ENCODE measurements around the gene HNF1A.
"Not testable (repeated sequence)": the region's sequence is repeated elsewhere in the genome, so short reads cannot be mapped to it uniquely, and the experiment has no call there.

The HNF1A gene

DNA sequence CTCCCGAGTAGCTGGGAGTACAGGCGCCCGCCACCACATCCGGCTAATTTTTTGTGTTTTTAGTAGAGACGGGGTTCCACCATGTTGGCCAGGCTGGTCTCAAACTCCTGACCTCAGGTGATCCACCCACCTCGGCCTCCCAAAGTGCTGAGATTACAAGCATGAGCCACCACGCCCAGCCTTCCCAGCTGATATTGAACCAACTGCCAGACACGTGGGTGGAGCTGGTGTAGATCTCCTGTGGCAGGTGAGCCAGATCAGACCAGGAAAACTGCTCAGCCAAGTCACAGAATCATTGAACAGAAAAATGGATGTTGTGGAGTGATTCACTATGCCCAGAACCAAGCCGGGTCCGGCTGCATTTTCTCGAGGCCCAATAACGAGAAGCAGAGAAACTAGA is 69.1 kb downstream of the HNF1A start:
- H3K36me3 ChIP-seq (ENCODE audit: control insufficient read depth in 1 of 2, insufficient read depth in 2 of 2, low read length in 2 of 2); H3K18ac ChIP-seq (ENCODE audit: low read length); H4K12ac ChIP-seq (ENCODE audit: low read depth, low read length); H4K91ac ChIP-seq (ENCODE audit: low read depth, low read length); H2AK5ac ChIP-seq (ENCODE audit: low read length); H3K79me1 ChIP-seq (ENCODE audit: low read length); H3K9me3 ChIP-seq (ENCODE audit: insufficient read depth, low read depth, low read length); H3K4me2 ChIP-seq (ENCODE audit: low read length); H3K4me3 ChIP-seq (ENCODE audit: low read depth, low read length); DNase-seq; H3K27me3 ChIP-seq (ENCODE audit: insufficient read depth, low read length); H4K8ac ChIP-seq (ENCODE audit: low read depth, low read length); H3K14ac ChIP-seq (ENCODE audit: low read length); H2AFZ ChIP-seq (ENCODE audit: insufficient read depth, low read length, poor library complexity); H2BK5ac ChIP-seq (ENCODE audit: low read depth, low read length, poor library complexity); H3K4ac ChIP-seq (ENCODE audit: low read depth, low read length); H2BK12ac ChIP-seq (ENCODE audit: low read length); H3K9ac ChIP-seq (ENCODE audit: low read length); H2BK120ac ChIP-seq (ENCODE audit: insufficient read depth, low read length, poor library complexity); H3K27ac ChIP-seq (ENCODE audit: low read depth, low read length); H3K23ac ChIP-seq (ENCODE audit: low read length); H3K79me2 ChIP-seq (ENCODE audit: control insufficient read depth, insufficient read depth, low read length, poor library complexity); H3K4me1 ChIP-seq (ENCODE audit: control insufficient read depth in 1 of 2, insufficient read depth in 2 of 2, low read length in 2 of 2): not testable (repeated sequence)
- no CpG with 5 or more reads among the region's 12 CpGs for WGBS (ENCODE audit: extremely low coverage, insufficient coverage, insufficient read length)

DNA sequence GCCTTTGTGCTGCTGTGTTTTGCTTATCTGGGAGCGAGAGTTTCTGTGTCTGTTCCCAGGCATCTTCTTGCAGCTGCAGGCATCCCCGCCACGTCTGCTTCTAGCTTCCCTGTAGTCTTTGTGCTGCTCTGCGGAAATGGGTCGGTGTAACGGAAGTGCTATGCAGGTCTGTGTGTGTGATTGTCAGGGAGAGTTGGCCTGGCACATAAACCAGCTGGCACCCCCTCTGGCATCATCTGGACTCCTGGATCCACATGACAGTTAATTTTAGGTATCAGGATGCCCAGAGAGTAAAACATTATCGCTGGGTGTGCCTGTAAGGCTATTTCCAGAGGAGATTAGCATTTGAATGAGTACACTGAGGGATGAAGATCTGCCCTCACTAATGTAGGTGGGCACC is 70.1 kb downstream of the HNF1A start:
- H3K4ac ChIP-seq (ENCODE audit: low read depth, low read length): no peak overlapping the region
- H4K12ac ChIP-seq (ENCODE audit: low read depth, low read length): no peak overlapping the region
- H4K8ac ChIP-seq (ENCODE audit: low read depth, low read length): no peak overlapping the region
- H3K14ac ChIP-seq (ENCODE audit: low read length): no peak overlapping the region
- no peak overlapping the region for H2AFZ ChIP-seq (ENCODE audit: insufficient read depth, low read length, poor library complexity)
- no peak overlapping the region for H3K4me3 ChIP-seq (ENCODE audit: low read depth, low read length)
- no peak overlapping the region for H2BK12ac ChIP-seq (ENCODE audit: low read length)
- no peaks in the 10 kb centered on the region for H3K36me3 ChIP-seq (ENCODE audit: control insufficient read depth in 1 of 2, insufficient read depth in 2 of 2, low read length in 2 of 2)
- DNase-seq: no peak
- no peaks in the 10 kb centered on the region for H3K79me1 ChIP-seq (ENCODE audit: low read length)
- no peak overlapping the region for H2BK5ac ChIP-seq (ENCODE audit: low read depth, low read length, poor library complexity)
- no peaks in the 10 kb centered on the region for H3K4me1 ChIP-seq (ENCODE audit: control insufficient read depth in 1 of 2, insufficient read depth in 2 of 2, low read length in 2 of 2)
- no peak overlapping the region for H3K27ac ChIP-seq (ENCODE audit: low read depth, low read length)
- H3K23ac ChIP-seq (ENCODE audit: low read length): no peak overlapping the region
- H3K18ac ChIP-seq (ENCODE audit: low read length): no peak overlapping the region
- H3K79me2 ChIP-seq (ENCODE audit: control insufficient read depth, insufficient read depth, low read length, poor library complexity): no peaks in the 10 kb centered on the region
- no peak overlapping the region for H3K9ac ChIP-seq (ENCODE audit: low read length)
- no peak overlapping the region for H3K4me2 ChIP-seq (ENCODE audit: low read length)
- no peak overlapping the region for H4K91ac ChIP-seq (ENCODE audit: low read depth, low read length)
- no peaks in the 10 kb centered on the region for H3K27me3 ChIP-seq (ENCODE audit: insufficient read depth, low read length)
- no CpG with 5 or more reads among the region's 7 CpGs for WGBS (ENCODE audit: extremely low coverage, insufficient coverage, insufficient read length)
- H3K9me3 ChIP-seq (ENCODE audit: insufficient read depth, low read depth, low read length): no peaks in the 10 kb centered on the region
- no peak overlapping the region for H2BK120ac ChIP-seq (ENCODE audit: insufficient read depth, low read length, poor library complexity)
- H2AK5ac ChIP-seq (ENCODE audit: low read length): no peak overlapping the region

DNA sequence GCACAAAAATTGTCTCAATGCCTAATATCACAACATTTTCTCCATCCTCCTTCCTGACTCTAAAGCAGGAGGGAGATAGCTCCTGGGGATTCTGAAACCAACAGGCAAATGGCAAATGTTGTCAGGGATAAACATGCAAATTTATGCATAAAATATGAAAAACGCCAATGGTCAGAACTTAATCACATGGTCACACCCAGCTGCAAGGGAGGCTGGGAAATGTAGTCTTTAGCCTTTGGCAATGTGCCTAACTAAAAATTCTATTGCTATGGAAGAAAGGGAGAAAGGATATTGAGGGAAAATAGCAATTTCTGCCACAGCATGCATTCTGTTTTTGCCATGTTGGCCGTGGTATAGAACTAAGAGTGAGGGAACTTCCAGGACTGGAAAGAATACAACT is 72.4 kb downstream of the HNF1A start:
- H2BK12ac ChIP-seq (ENCODE audit: low read length): no peak overlapping the region
- H2AK5ac ChIP-seq (ENCODE audit: low read length): no peak overlapping the region
- no peak overlapping the region for H3K27ac ChIP-seq (ENCODE audit: low read depth, low read length)
- no peaks in the 10 kb centered on the region for H3K27me3 ChIP-seq (ENCODE audit: insufficient read depth, low read length)
- H3K36me3 ChIP-seq (ENCODE audit: control insufficient read depth in 1 of 2, insufficient read depth in 2 of 2, low read length in 2 of 2): no peaks in the 10 kb centered on the region
- no peak for DNase-seq
- H3K79me1 ChIP-seq (ENCODE audit: low read length): no peaks in the 10 kb centered on the region
- H3K4me2 ChIP-seq (ENCODE audit: low read length): no peak overlapping the region
- H3K9me3 ChIP-seq (ENCODE audit: insufficient read depth, low read depth, low read length): no peaks in the 10 kb centered on the region
- no peaks in the 10 kb centered on the region for H3K79me2 ChIP-seq (ENCODE audit: control insufficient read depth, insufficient read depth, low read length, poor library complexity)
- H3K4ac ChIP-seq (ENCODE audit: low read depth, low read length): no peak overlapping the region
- no peak overlapping the region for H4K8ac ChIP-seq (ENCODE audit: low read depth, low read length)
- H2AFZ ChIP-seq (ENCODE audit: insufficient read depth, low read length, poor library complexity): no peak overlapping the region
- no peak overlapping the region for H3K18ac ChIP-seq (ENCODE audit: low read length)
- H4K12ac ChIP-seq (ENCODE audit: low read depth, low read length): no peak overlapping the region
- no peak overlapping the region for H3K14ac ChIP-seq (ENCODE audit: low read length)
- WGBS (ENCODE audit: extremely low coverage, insufficient coverage, insufficient read length): no CpG with 5 or more reads among the region's 2 CpGs
- no peak overlapping the region for H4K91ac ChIP-seq (ENCODE audit: low read depth, low read length)
- no peak overlapping the region for H3K4me3 ChIP-seq (ENCODE audit: low read depth, low read length)
- no peak overlapping the region for H3K9ac ChIP-seq (ENCODE audit: low read length)
- H2BK120ac ChIP-seq (ENCODE audit: insufficient read depth, low read length, poor library complexity): no peak overlapping the region
- no peaks in the 10 kb centered on the region for H3K4me1 ChIP-seq (ENCODE audit: control insufficient read depth in 1 of 2, insufficient read depth in 2 of 2, low read length in 2 of 2)
- H2BK5ac ChIP-seq (ENCODE audit: low read depth, low read length, poor library complexity): no peak overlapping the region
- H3K23ac ChIP-seq (ENCODE audit: low read length): no peak overlapping the region

All from trophoblast cell (in vitro differentiated cells and primary cell).